HepG2 (cell line): ENCODE results near the gene SLC12A2. TPM values are rescaled to one million over a fixed set of nuclear protein-coding genes. Genes with fewer than 3 reads are reported as not detected.

Source experiments
- ATAC-seq: fragments of 200-7000 bp; cut with Tn5 transposase; 3 replicates; pipeline ENCODE4 v1.9.1; 2020; ENCODE audit warnings: mild to moderate bottlenecking, moderate library complexity
- BruUV-seq: library from RNA; stranded (reverse); fragments of 400-500 nt; replicated peaks from 2 replicates; lab custom pipeline; 2021; lab: Mats Ljungman, UMichigan
- CTCF ChIA-PET: fragments of 300-600 bp; formaldehyde crosslinking; extraction: SDS; loops from one replicate; lab custom pipeline; 2021; ENCODE audit warnings: low total read pairs, inconsistent platforms, low intra/inter-chr PET ratio; lab: Yijun Ruan, JAX
- POLR2A ChIA-PET: fragments of 350-600 bp; sonication (Branson Sonifier 250); formaldehyde crosslinking; loops from one replicate; lab custom pipeline; 2020; ENCODE audit warnings: antibody characterized with exemption, inconsistent platforms; lab: Yijun Ruan, JAX
- DNase-seq: peaks from one replicate; pipeline ENCODE4 v3.0.0-alpha.2; 2015; ENCODE audit warnings: low spot score
- FAIRE-seq: peaks from 3 replicates; lab custom pipeline; 2011; peaks lifted over from hg19 to GRCh38; lab: Jason Lieb, UNC
- H2AFZ ChIP-seq: one replicate; pipeline ENCODE4 v1.6.1; 2011; ENCODE audit warnings: low read length, inconsistent platforms
- H3K27ac ChIP-seq: fragments of 300-600 bp; 3 replicates; pipeline ENCODE4 v1.8.0; 2011; ENCODE audit warnings: mixed run types, mild to moderate bottlenecking, mixed read lengths, low read length, inconsistent platforms; ENCODE audit not compliant: insufficient read depth; ENCODE audit errors: extremely low read length
- H3K27me3 ChIP-seq, 2 experiments: fragments of 200-600 bp in 1 of 2; 2 replicates in 1 of 2; 3 replicates in 1 of 2; pipeline versions ENCODE4 v1.6.0 to v1.8.0; 2011; ENCODE audit warnings: low read length in 2 of 2, mild to moderate bottlenecking in 2 of 2, moderate library complexity in 2 of 2, inconsistent platforms in 1 of 2; ENCODE audit not compliant: insufficient read depth in 2 of 2, control insufficient read depth in 1 of 2
- H3K36me3 ChIP-seq, 2 experiments: fragments of 200-600 bp in 1 of 2; replicated peaks in 1 of 2; 2 replicates in 1 of 2; 3 replicates in 1 of 2; pipeline versions ENCODE4 v1.5.1 to v1.8.0; 2011; ENCODE audit warnings: low read length in 2 of 2, inconsistent platforms in 1 of 2; ENCODE audit not compliant: insufficient read depth in 2 of 2, control insufficient read depth in 1 of 2
- H3K4me1 ChIP-seq: 2 replicates; pipeline ENCODE4 v1.5.1; 2012; ENCODE audit warnings: low read length, inconsistent platforms; ENCODE audit not compliant: insufficient read depth
- H3K4me2 ChIP-seq: 2 replicates; pipeline ENCODE4 v1.6.0; 2011; ENCODE audit warnings: low read depth, low read length, inconsistent platforms
- H3K4me3 ChIP-seq, 3 experiments: fragments of 200-600 bp in 1 of 3; sonication (generic), shearing (Covaris generic) in 1 of 3; replicated peaks in 1 of 3; 2 replicates each; pipeline ENCODE4 v1.5.1; 2011 to 2016; ENCODE audit warnings: low read length in 3 of 3, inconsistent platforms in 2 of 3, low read depth in 2 of 3, mild to moderate bottlenecking in 2 of 3, control low read depth in 1 of 3, mixed read lengths in 1 of 3; ENCODE audit not compliant: insufficient read depth in 1 of 3
- H3K79me2 ChIP-seq: one replicate; pipeline ENCODE4 v1.6.1; 2011; ENCODE audit warnings: low read length, inconsistent platforms; ENCODE audit not compliant: insufficient read depth
- H3K9ac ChIP-seq: 2 replicates; pipeline ENCODE4 v1.6.0; 2011; ENCODE audit warnings: mild to moderate bottlenecking, low read depth, low read length, inconsistent platforms; ENCODE audit not compliant: insufficient read depth
- H3K9me3 ChIP-seq: 2 replicates; pipeline ENCODE4 v1.5.1; 2012; ENCODE audit warnings: mild to moderate bottlenecking, low read length
- H4K20me1 ChIP-seq: 2 replicates; pipeline ENCODE4 v1.6.0; 2011; ENCODE audit warnings: inconsistent platforms, mild to moderate bottlenecking, low read length, moderate library complexity; ENCODE audit not compliant: insufficient read depth
- AFF4 ChIP-seq: sonication (generic); formaldehyde crosslinking; IDR thresholded peaks from 2 replicates; pipeline ENCODE4 v1.4.0; 2020; ENCODE audit warnings: missing genetic modification reagents
- ATF7 ChIP-seq, 2 experiments: fragments of 450-650 bp in 1 of 2; sonication (generic) in 1 of 2; formaldehyde crosslinking in 1 of 2; IDR thresholded peaks; 2 replicates each; pipeline versions ENCODE4 v1.4.0 to v1.6.1; 2016 to 2020; ENCODE audit warnings: antibody characterized with exemption in 1 of 2, mild to moderate bottlenecking in 1 of 2, missing genetic modification reagents in 1 of 2
- CREB1 ChIP-seq, 2 experiments: fragments of 450-650 bp in 1 of 2; IDR thresholded peaks; 2 replicates each; pipeline ENCODE4 v1.6.1; 2016 to 2017; ENCODE audit warnings: control low read depth in 1 of 2, mild to moderate bottlenecking in 1 of 2, missing compliant biosample characterization in 1 of 2, missing genetic modification characterization in 1 of 2
- HMG20A ChIP-seq: IDR thresholded peaks from 2 replicates; pipeline ENCODE4 v1.6.1; 2016; ENCODE audit warnings: borderline replicate concordance
- HNRNPUL1 ChIP-seq: fragments of 200-400 bp; formaldehyde crosslinking; IDR thresholded peaks from 2 replicates; pipeline ENCODE4 v1.6.1; 2017; ENCODE audit warnings: low read depth, mild to moderate bottlenecking, low read length, moderate library complexity
- KLF6 ChIP-seq: IDR thresholded peaks from 2 replicates; pipeline ENCODE4 v1.8.0; 2016; ENCODE audit warnings: missing biosample characterization, missing genetic modification reagents
- MAF1 ChIP-seq: sonication (generic); formaldehyde crosslinking; IDR thresholded peaks from 2 replicates; pipeline ENCODE4 v1.5.0; 2020; ENCODE audit warnings: missing genetic modification reagents, borderline replicate concordance
- POGZ ChIP-seq: sonication (generic); formaldehyde crosslinking; IDR thresholded peaks from 2 replicates; pipeline ENCODE4 v1.4.0; 2020; ENCODE audit warnings: mild to moderate bottlenecking, missing genetic modification reagents
- RAD21 ChIP-seq: fragments of 450-650 bp; formaldehyde crosslinking; IDR thresholded peaks from 2 replicates; pipeline ENCODE4 v1.5.0; 2020; ENCODE audit warnings: mild to moderate bottlenecking
- RARG ChIP-seq: sonication (generic); formaldehyde crosslinking; IDR thresholded peaks from 2 replicates; pipeline ENCODE4 v1.4.0; 2020; ENCODE audit warnings: low read depth, mild to moderate bottlenecking, missing genetic modification reagents
- RBFOX2 ChIP-seq: fragments of 200-400 bp; formaldehyde crosslinking; IDR thresholded peaks from 2 replicates; pipeline ENCODE4 v1.6.1; 2017; ENCODE audit warnings: low read depth, mild to moderate bottlenecking, low read length
- STAT6 ChIP-seq: sonication (generic); formaldehyde crosslinking; IDR thresholded peaks from 2 replicates; pipeline ENCODE4 v1.4.0; 2020; ENCODE audit warnings: missing genetic modification reagents, mild to moderate bottlenecking, borderline replicate concordance
- ZNF124 ChIP-seq: sonication (generic); formaldehyde crosslinking; IDR thresholded peaks from 2 replicates; pipeline ENCODE4 v1.4.0; 2020; ENCODE audit warnings: missing genetic modification reagents
- ZNF768 ChIP-seq: sonication (generic); formaldehyde crosslinking; IDR thresholded peaks from 2 replicates; pipeline ENCODE4 v1.4.0; 2020; ENCODE audit warnings: missing genetic modification reagents
- WGBS: methylation state at CpG from one replicate; pipeline ENCODE4 v1.1.6; 2017; ENCODE audit warnings: low lambda C conversion rate; 5-methylcytosine and 5-hydroxymethylcytosine counted together
- in situ Hi-C: cut with HindIII; loops from 2 replicates; pipeline ENCODE4 v1.10.0; 2017; ENCODE audit warnings: low pct_unique_long_range_greater_than_20kb; ENCODE audit not compliant: extremely low pct_ligation_motif_present
- intact Hi-C: fragments of 100-400 bp; cut with micrococcal nuclease; formaldehyde crosslinking; loops from one replicate; pipeline ENCODE4 v1.10.0; 2022; ENCODE audit not compliant: unreplicated experiment
- polyA plus RNA-seq, 8 experiments: library from polyadenylated mRNA; depleted of rRNA in 3 of 8; stranded (reverse) in 7 of 8; unstranded in 1 of 8; fragments of >200 nt; fragmentation: Illumina TruSeq in 4 of 8; extraction: Trizol in 4 of 8; gene quantifications; 2 replicates each; pipeline versions ENCODE4 v1.2.1 to v1.2.3, GENCODE V29; 2011 to 2016; ENCODE audit warnings: low read depth in 4 of 8, missing spikeins in 1 of 8, mixed read lengths in 1 of 8; ENCODE audit not compliant: insufficient read depth in 1 of 8
- total RNA-seq, 5 experiments: library from RNA; depleted of rRNA; stranded (reverse); fragments of >200 nt; fragmentation: Illumina TruSeq; extraction: Trizol; gene quantifications; 2 replicates each; pipeline ENCODE4 v1.2.3, GENCODE V29; 2016; ENCODE audit warnings: low read depth in 1 of 5
- TF ChIP-seq, protein P1 (sequence below): sonication (generic); formaldehyde crosslinking; IDR thresholded peaks from 2 replicates; pipeline ENCODE4 v1.5.0; 2020; ENCODE audit warnings: mild to moderate bottlenecking, missing genetic modification reagents

The SLC12A2 gene
- total and polyA plus RNA-seq, 2 of the 13 experiments (the other 11 are each of a cell fraction or from before 2014, with no cell fraction given) = 4.0 to 9.7 TPM

GRCh38 chr5:128213833-128214232 is 130.3 kb downstream of the SLC12A2 start:
- Histone ChIP-seq H4K20me1 (no peaks in the 10 kb centered on the region), H3K4me2 (no peak overlapping the region), H3K27ac (no peak overlapping the region), H3K79me2 (no peaks in the 10 kb centered on the region), H3K9me3 (no peaks in the 10 kb centered on the region), H3K9ac (no peak overlapping the region), H3K27me3 (peaks cover 0 to 6% of the 10 kb centered on the region in 2 experiments; a peak in 2 of 5 replicates), H3K4me1 (peaks cover 14% of the 10 kb centered on the region), H3K4me3 (no peak overlapping the region), H3K36me3 (no peaks in the 10 kb centered on the region), H2AFZ (no peak overlapping the region)
- ATAC-seq (no peak), DNase-seq (no peak), FAIRE-seq (no peak)
- TF ChIP-seq RBFOX2 (no peak), POGZ (CRISPR knock-in tag) (no peak), HMG20A (CRISPR knock-in tag) (no peak), MAF1 (CRISPR knock-in tag) (no peak), CREB1 (IDR thresholded peaks at IDR 0.05) (peak; percentile 87), CREB1 (CRISPR knock-in tag; IDR thresholded peaks at IDR 0.05) (no peak), RARG (no peak), RAD21 (CRISPR knock-in tag) (no peak), STAT6 (CRISPR knock-in tag) (no peak), AFF4 (CRISPR knock-in tag) (no peak), HNRNPUL1 (no peak), KLF6 (CRISPR knock-in tag) (no peak), ZNF124 (CRISPR knock-in tag) (no peak), ZNF768 (CRISPR knock-in tag) (no peak), ATF7 (IDR thresholded peaks at IDR 0.05) (peak; percentile 92), ATF7 (CRISPR knock-in tag; IDR thresholded peaks at IDR 0.05) (no peak)
- TF ChIP-seq, protein P1, sequence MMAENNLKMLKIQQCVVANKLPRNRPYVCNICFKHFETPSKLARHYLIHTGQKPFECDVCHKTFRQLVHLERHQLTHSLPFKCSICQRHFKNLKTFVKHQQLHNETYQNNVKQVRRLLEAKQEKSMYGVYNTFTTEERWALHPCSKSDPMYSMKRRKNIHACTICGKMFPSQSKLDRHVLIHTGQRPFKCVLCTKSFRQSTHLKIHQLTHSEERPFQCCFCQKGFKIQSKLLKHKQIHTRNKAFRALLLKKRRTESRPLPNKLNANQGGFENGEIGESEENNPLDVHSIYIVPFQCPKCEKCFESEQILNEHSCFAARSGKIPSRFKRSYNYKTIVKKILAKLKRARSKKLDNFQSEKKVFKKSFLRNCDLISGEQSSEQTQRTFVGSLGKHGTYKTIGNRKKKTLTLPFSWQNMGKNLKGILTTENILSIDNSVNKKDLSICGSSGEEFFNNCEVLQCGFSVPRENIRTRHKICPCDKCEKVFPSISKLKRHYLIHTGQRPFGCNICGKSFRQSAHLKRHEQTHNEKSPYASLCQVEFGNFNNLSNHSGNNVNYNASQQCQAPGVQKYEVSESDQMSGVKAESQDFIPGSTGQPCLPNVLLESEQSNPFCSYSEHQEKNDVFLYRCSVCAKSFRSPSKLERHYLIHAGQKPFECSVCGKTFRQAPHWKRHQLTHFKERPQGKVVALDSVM (CRISPR knock-in tag) = no peak
- intact Hi-C loops (loop anchor here (1.0 to 5.0 kb wide), 4 partner anchors 285 to 1638 kb away; no protein-coding TSS in a partner anchor), in situ Hi-C loops (loop anchor here (5.0 to 25.0 kb wide), 5 partner anchors 283 to 1551 kb away; no protein-coding TSS in a partner anchor)
- WGBS = 15% methylated on average over 5 of the region's 5 CpGs
- BruUV-seq = no TSS peak
- ChIA-PET POLR2A (no interaction called here), CTCF (interaction anchor here (1.7 to 2.3 kb wide), 3 partner anchors 285 to 1554 kb away, joined by 11 to 12 read pairs (median 12); no protein-coding TSS in a partner anchor)
